GM13977 (cell line): ENCODE results near the gene SBF1.

Experiments
- DNase-seq: peaks from one replicate; pipeline ENCODE4 v3.0.0; 2012; ENCODE audit warnings: low spot score
- in situ Hi-C: fragments of 300-500 bp; cut with MboI; formaldehyde crosslinking; loops from one replicate; pipeline ENCODE4 v1.12.0; 2022; ENCODE audit warnings: low sequenced_read_pairs, low pct_unique_long_range_greater_than_20kb, mixed read lengths, inconsistent platforms; ENCODE audit not compliant: unreplicated experiment
- TF ChIP-seq, protein P1 (sequence below): IDR thresholded peaks from 2 replicates; pipeline ENCODE4 v1.5.1; 2012; ENCODE audit warnings: mild to moderate bottlenecking, control low read depth; ENCODE audit not compliant: insufficient read depth; ENCODE audit errors: extremely low read depth, missing control alignments

The SBF1 gene

DNA sequence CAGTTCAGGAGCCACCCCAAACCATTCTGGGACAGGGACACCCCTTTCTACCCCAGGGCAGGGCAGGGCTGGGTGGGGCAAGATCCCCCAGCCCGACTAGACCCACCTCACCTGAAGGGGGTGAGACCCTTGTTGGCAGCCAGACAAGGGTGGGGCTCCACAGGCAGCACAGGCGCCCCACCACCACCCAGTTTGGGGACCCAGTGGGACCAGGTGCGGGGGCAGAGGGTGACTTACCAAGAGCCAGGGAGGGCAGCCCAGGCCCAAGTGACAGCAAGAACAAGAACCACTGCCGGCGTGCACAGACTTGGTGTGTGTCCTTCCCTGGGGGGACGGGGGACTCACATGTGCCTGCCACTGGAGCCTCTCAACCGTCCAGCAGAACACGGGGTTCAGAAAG lies 8.7 kb upstream of the SBF1 start:
- no peak for DNase-seq
- in situ Hi-C loops: no loop called here
- TF ChIP-seq, protein P1, sequence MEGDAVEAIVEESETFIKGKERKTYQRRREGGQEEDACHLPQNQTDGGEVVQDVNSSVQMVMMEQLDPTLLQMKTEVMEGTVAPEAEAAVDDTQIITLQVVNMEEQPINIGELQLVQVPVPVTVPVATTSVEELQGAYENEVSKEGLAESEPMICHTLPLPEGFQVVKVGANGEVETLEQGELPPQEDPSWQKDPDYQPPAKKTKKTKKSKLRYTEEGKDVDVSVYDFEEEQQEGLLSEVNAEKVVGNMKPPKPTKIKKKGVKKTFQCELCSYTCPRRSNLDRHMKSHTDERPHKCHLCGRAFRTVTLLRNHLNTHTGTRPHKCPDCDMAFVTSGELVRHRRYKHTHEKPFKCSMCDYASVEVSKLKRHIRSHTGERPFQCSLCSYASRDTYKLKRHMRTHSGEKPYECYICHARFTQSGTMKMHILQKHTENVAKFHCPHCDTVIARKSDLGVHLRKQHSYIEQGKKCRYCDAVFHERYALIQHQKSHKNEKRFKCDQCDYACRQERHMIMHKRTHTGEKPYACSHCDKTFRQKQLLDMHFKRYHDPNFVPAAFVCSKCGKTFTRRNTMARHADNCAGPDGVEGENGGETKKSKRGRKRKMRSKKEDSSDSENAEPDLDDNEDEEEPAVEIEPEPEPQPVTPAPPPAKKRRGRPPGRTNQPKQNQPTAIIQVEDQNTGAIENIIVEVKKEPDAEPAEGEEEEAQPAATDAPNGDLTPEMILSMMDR: no peak

DNA sequence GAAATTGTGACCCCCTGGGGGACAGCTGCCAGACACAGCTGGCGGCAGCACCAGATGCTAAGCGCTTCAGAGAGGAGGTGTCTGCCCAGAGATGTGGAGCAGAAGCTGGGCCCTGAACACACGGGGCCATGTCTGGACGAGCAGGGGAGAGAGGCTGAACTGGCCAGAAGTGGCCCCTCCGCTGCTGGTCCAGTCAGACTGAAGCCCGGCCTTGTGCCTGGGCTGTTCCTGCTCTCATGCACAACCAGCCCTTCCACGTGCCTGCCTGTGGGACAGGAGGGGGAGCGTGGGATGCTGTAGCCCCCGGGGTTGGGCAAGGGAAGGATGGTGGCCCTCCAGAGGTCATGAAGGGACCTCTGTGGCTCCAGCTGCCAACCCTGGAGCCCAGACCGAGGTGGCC lies 8.3 kb upstream of the SBF1 start:
- in situ Hi-C loops: no loop called here
- no peak for DNase-seq
- TF ChIP-seq, protein P1: no peak

DNA sequence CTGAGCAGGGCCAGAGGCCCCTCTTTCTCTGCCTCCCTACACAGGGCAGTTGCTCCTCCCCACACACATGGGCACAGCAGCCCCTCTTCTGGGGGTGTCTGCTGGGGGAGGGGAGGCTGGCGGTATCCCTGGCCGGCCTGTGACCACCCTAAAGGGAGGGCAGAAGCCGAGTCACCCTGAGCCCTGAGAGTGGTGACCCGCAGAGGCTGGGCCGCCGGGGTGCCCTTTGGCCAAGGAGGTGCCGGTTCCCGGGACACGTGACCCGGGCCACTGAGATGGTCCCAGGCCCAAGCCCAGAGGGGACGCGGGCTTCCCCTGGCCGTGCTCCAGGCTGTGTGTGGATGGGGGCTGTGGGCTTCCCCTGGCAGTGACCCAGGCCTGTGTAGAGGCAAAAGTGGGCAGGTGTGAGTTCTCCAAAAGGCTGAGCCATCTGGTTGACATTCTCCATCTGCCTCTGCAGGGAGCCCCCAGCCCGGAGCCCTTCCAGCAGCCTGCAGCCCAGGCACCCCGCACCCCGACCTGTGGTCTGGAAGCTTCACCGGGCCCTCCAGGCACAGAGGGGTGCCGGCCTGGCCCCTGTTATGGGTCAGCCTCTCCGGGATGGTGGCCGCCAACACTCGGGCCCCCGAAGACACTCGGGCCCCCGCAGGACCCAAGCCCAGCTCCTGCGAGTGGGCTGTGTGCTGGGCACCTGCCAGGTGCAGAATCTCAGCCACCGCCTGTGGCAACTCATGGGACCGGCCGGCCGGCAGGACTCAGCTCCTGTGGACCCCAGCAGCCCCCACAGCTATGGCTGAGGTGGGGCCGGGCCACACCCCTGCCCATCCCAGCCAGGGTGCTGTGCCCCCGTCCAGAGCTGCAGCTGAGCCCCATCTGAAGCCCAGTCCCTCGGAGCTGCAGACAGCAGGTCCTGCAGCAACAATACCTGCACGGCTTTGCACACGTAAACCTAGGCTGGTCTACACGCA lies 7.6 kb upstream of the SBF1 start:
- in situ Hi-C loops: no loop called here

DNA sequence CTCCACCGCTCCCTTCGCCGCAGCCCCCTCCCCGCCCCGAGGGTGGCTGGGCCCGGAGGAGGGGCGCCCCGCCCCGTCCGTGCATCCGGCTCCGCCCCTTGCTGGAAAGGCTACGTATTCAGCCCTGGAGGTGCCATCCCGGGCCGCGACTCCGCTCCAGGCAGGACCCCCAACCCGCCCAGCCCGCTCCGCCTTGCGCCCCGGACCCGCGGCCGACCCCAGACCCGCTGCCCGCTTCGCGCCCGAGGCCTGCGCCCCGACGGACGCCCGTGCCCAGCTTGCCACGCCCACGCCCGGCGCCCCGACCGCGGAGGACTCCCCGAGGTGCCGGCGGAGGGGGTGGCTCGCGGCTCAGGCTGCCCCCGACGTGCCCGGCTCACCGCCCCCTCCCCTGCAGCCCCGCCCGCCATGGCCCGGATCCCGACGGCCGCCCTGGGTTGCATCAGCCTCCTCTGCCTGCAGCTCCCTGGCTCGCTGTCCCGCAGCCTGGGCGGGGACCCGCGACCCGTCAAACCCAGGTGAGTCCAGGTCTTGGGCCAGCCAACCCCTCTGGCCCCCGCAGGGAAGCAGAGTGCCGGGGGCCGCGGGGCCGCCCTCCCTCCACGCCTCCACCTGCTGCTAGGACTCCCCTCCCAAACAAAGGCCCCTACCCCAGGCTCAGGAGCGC lies 6.7 kb upstream of the SBF1 start, which contains the start of gene ADM2:
ADM2 (plus strand) TSS at position 104 of the 667 bp plus-strand sequence; CDS start at position 409, 305 bp downstream.
- in situ Hi-C loops: no loop called here
- peak; percentile 82 for DNase-seq
- TF ChIP-seq, protein P1: no peak

More for the DNA sequence above, 7.6 kb upstream of the SBF1 start:
- no peak for DNase-seq
- TF ChIP-seq, protein P1: no peak

DNA sequence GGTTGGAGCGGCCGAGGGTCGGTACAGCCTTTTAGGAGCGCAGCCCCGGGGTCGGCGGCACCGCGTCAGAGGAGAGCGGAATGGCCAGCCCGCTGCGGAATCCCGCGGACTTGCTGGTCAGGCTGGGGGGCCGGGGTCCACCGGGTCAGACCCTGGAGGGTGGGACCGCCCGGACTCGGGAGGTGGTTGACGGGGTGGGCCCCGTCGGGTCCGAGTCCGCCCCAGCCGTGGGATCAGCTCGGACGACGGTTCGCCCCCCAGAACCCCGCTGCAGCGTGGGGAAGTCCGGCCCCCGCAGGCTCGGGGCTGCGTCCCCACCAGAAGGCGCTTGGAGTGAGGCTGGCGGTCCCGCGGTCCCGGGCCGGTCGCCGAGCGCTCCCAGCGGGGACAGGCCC lies 6.2 kb upstream of the SBF1 start:
- in situ Hi-C loops: no loop called here
- TF ChIP-seq, protein P1: no peak
- no peak for DNase-seq

DNA sequence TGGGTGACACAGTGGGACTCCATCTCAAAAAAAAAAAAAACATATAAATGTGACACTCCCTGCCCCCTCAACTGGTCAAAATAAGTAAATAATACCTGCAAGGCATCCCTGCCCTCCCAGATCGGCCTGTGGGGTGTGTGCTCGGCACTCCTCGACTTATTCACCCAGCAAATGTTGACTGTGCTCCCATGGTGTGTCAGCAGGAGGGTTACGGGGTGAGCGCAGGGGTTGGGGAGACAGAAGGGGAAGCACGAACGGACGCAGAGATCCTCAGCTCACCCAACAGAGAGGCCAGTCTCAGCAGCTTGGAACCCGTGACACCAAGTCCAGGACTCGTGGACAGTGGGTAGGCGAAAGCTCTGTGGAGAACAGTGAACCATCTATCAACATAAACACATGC lies 4.9 kb upstream of the SBF1 start:
- no peak for DNase-seq
- TF ChIP-seq, protein P1: no peak
- in situ Hi-C loops: no loop called here
